Loucy (cell line): ENCODE results near the gene ELMO2.

ENCODE experiments used
- H2AFZ ChIP-seq: fragments of 200-600 bp; sonication (generic); 2 replicates; pipeline ENCODE4 v1.6.0; 2016; ENCODE audit warnings: antibody characterized with exemption, mild to moderate bottlenecking, low read length, moderate library complexity
- H3F3A ChIP-seq: fragments of 200-600 bp; 2 replicates; pipeline ENCODE4 v1.6.0; 2016; ENCODE audit warnings: antibody characterized with exemption, low read depth, mild to moderate bottlenecking
- H3K27me3 ChIP-seq: fragments of 200-600 bp; sonication (generic); 2 replicates; pipeline ENCODE4 v1.6.1; 2014; ENCODE audit warnings: low read length, mild to moderate bottlenecking; ENCODE audit not compliant: insufficient read depth, poor library complexity, severe bottlenecking
- H3K36me3 ChIP-seq: fragments of 200-600 bp; sonication (generic); 2 replicates; pipeline ENCODE4 v1.6.1; 2016; ENCODE audit warnings: low read length; ENCODE audit not compliant: insufficient read depth
- H3K4me1 ChIP-seq: fragments of 200-600 bp; sonication (generic); 2 replicates; pipeline ENCODE4 v1.5.1; 2014; ENCODE audit warnings: low read length, mild to moderate bottlenecking; ENCODE audit not compliant: insufficient read depth, poor library complexity, severe bottlenecking
- H3K4me2 ChIP-seq: fragments of 200-600 bp; sonication (generic); 2 replicates; pipeline ENCODE4 v1.6.0; 2014; ENCODE audit warnings: antibody characterized with exemption, low read length, low read depth, mild to moderate bottlenecking; ENCODE audit not compliant: poor library complexity, severe bottlenecking
- H3K4me3 ChIP-seq: fragments of 200-600 bp; sonication (generic); 2 replicates; pipeline ENCODE4 v1.5.1; 2014; ENCODE audit warnings: low read length, mild to moderate bottlenecking, mixed read lengths; ENCODE audit not compliant: poor library complexity, severe bottlenecking
- H3K79me2 ChIP-seq: fragments of 200-600 bp; sonication (generic); 2 replicates; pipeline ENCODE4 v1.6.1; 2014; ENCODE audit warnings: low read length; ENCODE audit not compliant: insufficient read depth
- H3K9ac ChIP-seq: fragments of 200-600 bp; sonication (generic); 2 replicates; pipeline ENCODE4 v1.6.0; 2014; ENCODE audit warnings: mild to moderate bottlenecking, low read depth, low read length, moderate library complexity; ENCODE audit not compliant: poor library complexity, severe bottlenecking
- H3K9me2 ChIP-seq: fragments of 200-600 bp; sonication (generic); replicated peaks from 2 replicates; pipeline ENCODE4 v1.6.1; 2016; ENCODE audit warnings: low read depth, low read length, mixed read lengths
- H3K9me3 ChIP-seq: fragments of 200-600 bp; sonication (generic); 2 replicates; pipeline ENCODE4 v1.6.1; 2014; ENCODE audit warnings: mild to moderate bottlenecking, antibody characterized with exemption, low read length, low read depth; ENCODE audit not compliant: insufficient read depth
- H4K20me1 ChIP-seq: fragments of 200-600 bp; sonication (generic); 2 replicates; pipeline ENCODE4 v1.6.0; 2014; ENCODE audit warnings: antibody characterized with exemption, low read length, mild to moderate bottlenecking; ENCODE audit not compliant: insufficient read depth, poor library complexity, severe bottlenecking
- EZH2phosphoT487 ChIP-seq: fragments of 200-600 bp; IDR thresholded peaks from 2 replicates; pipeline ENCODE4 v1.6.1; 2018; ENCODE audit warnings: antibody characterized with exemption, mild to moderate bottlenecking, moderate library complexity, borderline replicate concordance
- TF ChIP-seq, protein P1 (sequence below): fragments of 200-600 bp; sonication (generic); conservative IDR thresholded peaks from 2 replicates; pipeline ENCODE4 v1.5.1; 2014; ENCODE audit warnings: mild to moderate bottlenecking, antibody characterized with exemption, low read length

ELMO2 gene

DNA sequence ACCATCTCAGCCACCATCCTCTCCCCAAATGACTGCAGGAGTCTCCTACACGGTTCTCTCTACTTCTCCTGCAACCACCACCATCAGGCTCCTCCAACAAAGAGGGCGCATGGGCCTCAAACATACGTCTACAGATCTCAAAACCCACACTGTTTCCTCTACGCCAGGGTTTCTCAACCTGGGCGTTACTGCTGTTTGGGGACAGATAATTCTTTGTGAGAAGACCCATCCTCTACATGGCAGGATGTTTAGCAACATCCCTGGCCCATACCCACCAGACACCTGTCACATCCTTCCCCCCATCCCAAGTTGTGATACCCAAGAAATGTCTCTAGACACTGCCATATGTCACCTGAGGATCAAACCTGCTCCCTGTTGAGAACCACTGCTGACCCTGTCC is 45.0 kb downstream of the ELMO2 start:
- peak overlapping the region; percentile 90 for H3K4me2 ChIP-seq
- H3K79me2 ChIP-seq = peaks cover 29% of the 10 kb centered on the region; the same call in 1 of the 2 replicates
- H3F3A ChIP-seq = no peaks in the 10 kb centered on the region
- TF ChIP-seq, protein P1, sequence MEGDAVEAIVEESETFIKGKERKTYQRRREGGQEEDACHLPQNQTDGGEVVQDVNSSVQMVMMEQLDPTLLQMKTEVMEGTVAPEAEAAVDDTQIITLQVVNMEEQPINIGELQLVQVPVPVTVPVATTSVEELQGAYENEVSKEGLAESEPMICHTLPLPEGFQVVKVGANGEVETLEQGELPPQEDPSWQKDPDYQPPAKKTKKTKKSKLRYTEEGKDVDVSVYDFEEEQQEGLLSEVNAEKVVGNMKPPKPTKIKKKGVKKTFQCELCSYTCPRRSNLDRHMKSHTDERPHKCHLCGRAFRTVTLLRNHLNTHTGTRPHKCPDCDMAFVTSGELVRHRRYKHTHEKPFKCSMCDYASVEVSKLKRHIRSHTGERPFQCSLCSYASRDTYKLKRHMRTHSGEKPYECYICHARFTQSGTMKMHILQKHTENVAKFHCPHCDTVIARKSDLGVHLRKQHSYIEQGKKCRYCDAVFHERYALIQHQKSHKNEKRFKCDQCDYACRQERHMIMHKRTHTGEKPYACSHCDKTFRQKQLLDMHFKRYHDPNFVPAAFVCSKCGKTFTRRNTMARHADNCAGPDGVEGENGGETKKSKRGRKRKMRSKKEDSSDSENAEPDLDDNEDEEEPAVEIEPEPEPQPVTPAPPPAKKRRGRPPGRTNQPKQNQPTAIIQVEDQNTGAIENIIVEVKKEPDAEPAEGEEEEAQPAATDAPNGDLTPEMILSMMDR = no peak
- no peak for TF ChIP-seq EZH2phosphoT487
- peak overlapping the region; percentile 85 for H3K4me3 ChIP-seq
- no peaks in the 10 kb centered on the region for H3K27me3 ChIP-seq
- H3K9me2 ChIP-seq = no peaks in the 10 kb centered on the region
- peaks cover 35% of the 10 kb centered on the region for H3K4me1 ChIP-seq
- peaks cover 26% of the 10 kb centered on the region for H4K20me1 ChIP-seq
- H3K36me3 ChIP-seq = peaks cover 11% of the 10 kb centered on the region; the same call in 1 of the 2 replicates
- H3K9me3 ChIP-seq = no peaks in the 10 kb centered on the region
- peak overlapping the region; percentile 27 for H3K9ac ChIP-seq
- H2AFZ ChIP-seq = no peak overlapping the region

DNA sequence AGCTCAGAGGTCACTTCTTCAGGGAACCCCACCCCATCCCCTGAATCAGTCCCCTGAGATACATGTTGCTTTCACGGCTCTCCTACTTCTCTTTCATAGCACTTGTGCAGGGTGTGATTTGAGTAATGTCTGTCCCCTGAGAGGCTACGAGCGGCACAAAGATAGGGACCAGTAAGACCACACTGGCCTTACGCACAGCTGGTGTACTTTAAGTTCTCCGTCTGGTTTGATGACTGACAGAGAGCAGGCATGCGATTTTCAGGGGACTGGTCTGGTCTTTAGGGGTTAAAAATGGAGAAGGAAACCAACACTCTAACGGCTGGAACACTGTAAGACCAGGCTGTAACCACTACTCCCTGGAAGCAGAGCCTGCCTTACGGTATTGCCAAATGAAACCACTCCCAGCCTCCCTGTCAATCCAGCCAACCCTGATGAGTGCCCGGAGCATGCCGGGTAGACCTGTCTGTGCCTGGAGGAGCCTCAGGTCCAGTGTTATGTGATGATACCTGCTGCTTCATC is 47.1 kb downstream of the ELMO2 start:
- H4K20me1 ChIP-seq = peaks cover 26% of the 10 kb centered on the region
- H3F3A ChIP-seq = no peaks in the 10 kb centered on the region
- H3K79me2 ChIP-seq = peaks cover 29% of the 10 kb centered on the region; the same call in 1 of the 2 replicates
- no peaks in the 10 kb centered on the region for H3K27me3 ChIP-seq
- peaks cover 17% of the 10 kb centered on the region for H3K4me1 ChIP-seq
- H3K9me2 ChIP-seq = no peaks in the 10 kb centered on the region
- no peak overlapping the region for H3K9ac ChIP-seq
- H3K4me3 ChIP-seq = no peak overlapping the region
- no peak for TF ChIP-seq EZH2phosphoT487
- TF ChIP-seq, protein P1 = no peak
- H3K9me3 ChIP-seq = no peaks in the 10 kb centered on the region
- no peaks in the 10 kb centered on the region for H3K36me3 ChIP-seq
- H3K4me2 ChIP-seq = no peak overlapping the region
- no peak overlapping the region for H2AFZ ChIP-seq

DNA sequence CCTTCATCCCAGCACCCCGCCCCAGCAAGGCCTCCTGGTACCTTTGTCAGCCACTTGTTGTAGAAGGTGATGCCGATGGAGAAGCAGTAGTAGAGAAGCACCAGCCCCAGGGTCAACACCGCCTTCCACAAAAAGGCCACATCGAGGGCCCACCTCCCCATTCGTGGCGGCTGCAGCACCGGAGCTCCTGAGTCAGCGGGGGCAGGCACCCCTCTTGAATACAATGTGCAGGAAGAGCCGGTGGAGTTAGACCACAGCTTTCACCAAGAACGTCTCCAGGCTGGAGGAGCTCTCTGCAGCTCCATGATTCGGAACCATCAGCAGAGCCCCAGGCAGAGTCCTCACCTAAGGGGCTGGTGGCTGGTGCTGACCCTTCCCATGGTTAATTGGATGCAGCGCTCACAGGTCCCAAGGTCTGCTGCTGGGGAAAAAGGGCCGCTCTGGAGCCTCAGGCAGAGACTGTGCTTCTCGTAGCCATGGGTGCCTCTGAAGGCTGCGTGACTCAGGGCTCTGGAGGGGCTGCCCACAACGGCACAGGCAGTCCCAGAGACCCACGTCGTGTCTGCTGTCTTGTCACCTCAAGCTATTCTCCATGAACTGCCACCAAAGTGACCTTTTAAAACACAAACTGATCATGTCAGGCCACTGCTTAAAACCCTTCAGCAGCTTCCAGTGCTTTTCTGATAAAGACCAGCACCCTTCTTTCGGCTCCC is 47.9 kb downstream of the ELMO2 start:
- TF ChIP-seq, protein P1 = no peak
- H4K20me1 ChIP-seq = peaks cover 19% of the 10 kb centered on the region
- no peaks in the 10 kb centered on the region for H3K9me3 ChIP-seq
- H3K4me3 ChIP-seq = no peak overlapping the region
- H3K9me2 ChIP-seq = no peaks in the 10 kb centered on the region
- H3K9ac ChIP-seq = no peak overlapping the region
- no peak overlapping the region for H2AFZ ChIP-seq
- H3K4me1 ChIP-seq = peaks cover 17% of the 10 kb centered on the region
- no peaks in the 10 kb centered on the region for H3F3A ChIP-seq
- H3K27me3 ChIP-seq = no peaks in the 10 kb centered on the region
- H3K36me3 ChIP-seq = no peaks in the 10 kb centered on the region
- H3K4me2 ChIP-seq = no peak overlapping the region
- H3K79me2 ChIP-seq = peaks cover 27% of the 10 kb centered on the region; the same call in 1 of the 2 replicates
